PFSK-1 (cell line): Measurements from ENCODE around the gene RASGRP3.

Experiments
- FOXP2 ChIP-seq: optimal IDR thresholded peaks from 2 replicates; pipeline ENCODE3; 2011; ENCODE audit warnings: borderline replicate concordance, control low read depth, inconsistent platforms; ENCODE audit not compliant: insufficient read depth; ENCODE audit errors: extremely low read length, extremely low read depth
- POLR2AphosphoS5 ChIP-seq: IDR thresholded peaks from 2 replicates; pipeline ENCODE4 v1.6.1; 2012; ENCODE audit warnings: low read depth, mild to moderate bottlenecking, control low read depth, low read length, moderate library complexity
- REST ChIP-seq, 2 experiments: IDR thresholded peaks; 2 replicates each; pipeline versions ENCODE4 v1.6.1 to v1.8.0; 2011 to 2012; ENCODE audit warnings: low read depth in 2 of 2, low read length in 2 of 2, control low read depth in 1 of 2, inconsistent platforms in 1 of 2, mild to moderate bottlenecking in 1 of 2, moderate library complexity in 1 of 2; ENCODE audit not compliant: insufficient read depth in 1 of 2
- SIN3A ChIP-seq: IDR thresholded peaks from 2 replicates; pipeline ENCODE4 v1.6.1; 2012; ENCODE audit warnings: mild to moderate bottlenecking, low read length, moderate library complexity, borderline replicate concordance; ENCODE audit not compliant: insufficient read depth
- TAF1 ChIP-seq: IDR thresholded peaks from 2 replicates; pipeline ENCODE4 v1.6.1; 2012; ENCODE audit warnings: low read length, control low read depth, borderline replicate concordance; ENCODE audit not compliant: insufficient read depth

The RASGRP3 gene

GRCh38 chr2:33505966-33506365 is 29.5 kb downstream of the RASGRP3 start:
- no peak for TF ChIP-seq TAF1
- TF ChIP-seq REST (IDR thresholded peaks at IDR 0.05; ENCODE audit: insufficient read depth in 1 of 2, low read depth in 2 of 2, low read length in 2 of 2): no peak
- no peak for TF ChIP-seq POLR2AphosphoS5
- TF ChIP-seq FOXP2: no peak
- TF ChIP-seq SIN3A: no peak

GRCh38 chr2:33509908-33510585 is 33.6 kb downstream of the RASGRP3 start:
- no peak for TF ChIP-seq FOXP2
- TF ChIP-seq REST (IDR thresholded peaks at IDR 0.05; ENCODE audit: insufficient read depth in 1 of 2, low read depth in 2 of 2, low read length in 2 of 2): no peak
- no peak for TF ChIP-seq TAF1
- TF ChIP-seq SIN3A: no peak
- no peak for TF ChIP-seq POLR2AphosphoS5

- TF ChIP-seq REST (IDR thresholded peaks at IDR 0.05; ENCODE audit: insufficient read depth in 1 of 2, low read depth in 2 of 2, low read length in 2 of 2) (no peak), FOXP2 (no peak), TAF1 (no peak), POLR2AphosphoS5 (no peak), SIN3A (no peak)
These were observed 34.1 kb downstream of the RASGRP3 start for GRCh38 chr2:33510586-33510968.

GRCh38 chr2:33511141-33511540 is 34.7 kb downstream of the RASGRP3 start:
- TF ChIP-seq SIN3A (no peak), REST (IDR thresholded peaks at IDR 0.05; ENCODE audit: insufficient read depth in 1 of 2, low read depth in 2 of 2, low read length in 2 of 2) (no peak)

- TF ChIP-seq REST (IDR thresholded peaks at IDR 0.05; ENCODE audit: insufficient read depth in 1 of 2, low read depth in 2 of 2, low read length in 2 of 2) (no peak), TAF1 (no peak)
These were observed 35.7 kb downstream of the RASGRP3 start for GRCh38 chr2:33512112-33512511.
